ENCODE results near the gene TRIM65. TPM values are rescaled to one million over a fixed set of nuclear protein-coding genes. Genes with fewer than 3 reads are reported as not detected.
A peak's percentile ranks its signal among the peaks of the same experiment; 100 is the strongest.

TRIM65 gene
- total and polyA plus RNA-seq, 2 of the 13 experiments (the other 11 are each of a cell fraction or from before 2014, with no cell fraction given) = 10.3 to 22.4 TPM

GRCh38 chr17:75876190-75876937 is 20.4 kb downstream of the TRIM65 start (continued):
- TF ChIP-seq ZNF281 (CRISPR knock-in tag; IDR thresholded peaks at IDR 0.05; ENCODE audit: borderline replicate concordance) = peak; percentile 69; the same call in 1 of the 2 replicates
- no peak for TF ChIP-seq TRIM24 (CRISPR knock-in tag; IDR thresholded peaks at IDR 0.05)
- peak; percentile 66; the same call in 1 of the 2 replicates for TF ChIP-seq THAP7 (CRISPR knock-in tag; IDR thresholded peaks at IDR 0.05)
- TF ChIP-seq ZNF75D (CRISPR knock-in tag; IDR thresholded peaks at IDR 0.05; ENCODE audit: borderline replicate concordance) = no peak; the same call in 1 of the 2 replicates
- peak; percentile 59; the same call in 1 of the 2 replicates for TF ChIP-seq ZNF678 (CRISPR knock-in tag; IDR thresholded peaks at IDR 0.05)
- TF ChIP-seq ZNF180 (CRISPR knock-in tag; IDR thresholded peaks at IDR 0.05; ENCODE audit: borderline replicate concordance, low read depth) = no peak; the same call in 1 of the 2 replicates
- TF ChIP-seq KAT7 (CRISPR knock-in tag; IDR thresholded peaks at IDR 0.05; ENCODE audit: borderline replicate concordance) = 0 out of 2 replicates have a peak, but pooled peaks have one; percentile 9
- TF ChIP-seq ZBTB26 (CRISPR knock-in tag; IDR thresholded peaks at IDR 0.05; ENCODE audit: borderline replicate concordance) = peak; percentile 27
- TF ChIP-seq TRAFD1 (CRISPR knock-in tag; IDR thresholded peaks at IDR 0.05; ENCODE audit: borderline replicate concordance) = peak; percentile 85; the same call in 1 of the 2 replicates
- peak; percentile 77 for TF ChIP-seq TFAP4 (IDR thresholded peaks at IDR 0.05; ENCODE audit: borderline replicate concordance, low read depth)
- TF ChIP-seq NFIC (IDR thresholded peaks at IDR 0.05; ENCODE audit: low read length) = peak; percentile 88; the same call in 1 of the 2 replicates
- 0 out of 2 replicates have a peak, but pooled peaks have one; percentile 64 for TF ChIP-seq ZNF773 (CRISPR knock-in tag; IDR thresholded peaks at IDR 0.05; ENCODE audit: borderline replicate concordance)
- peak; percentile 76; the same call in 1 of the 2 replicates for TF ChIP-seq STAT6 (CRISPR knock-in tag; IDR thresholded peaks at IDR 0.05; ENCODE audit: borderline replicate concordance)
- TF ChIP-seq MTA1 (CRISPR knock-in tag; IDR thresholded peaks at IDR 0.05; ENCODE audit: borderline replicate concordance) = peak; percentile 99
- peak; percentile 92 for TF ChIP-seq HIVEP1 (CRISPR knock-in tag; IDR thresholded peaks at IDR 0.05)

Measured in HepG2 (cell line).